DMS79 treated with DMSO at 0.1 percent for 48 hours (cell line): ENCODE measurements around the gene NTM.

Experiments
- DNase-seq: peaks from one replicate; lab custom pipeline; 2025; lab: John Stamatoyannopoulos, UW

The NTM gene

DNA sequence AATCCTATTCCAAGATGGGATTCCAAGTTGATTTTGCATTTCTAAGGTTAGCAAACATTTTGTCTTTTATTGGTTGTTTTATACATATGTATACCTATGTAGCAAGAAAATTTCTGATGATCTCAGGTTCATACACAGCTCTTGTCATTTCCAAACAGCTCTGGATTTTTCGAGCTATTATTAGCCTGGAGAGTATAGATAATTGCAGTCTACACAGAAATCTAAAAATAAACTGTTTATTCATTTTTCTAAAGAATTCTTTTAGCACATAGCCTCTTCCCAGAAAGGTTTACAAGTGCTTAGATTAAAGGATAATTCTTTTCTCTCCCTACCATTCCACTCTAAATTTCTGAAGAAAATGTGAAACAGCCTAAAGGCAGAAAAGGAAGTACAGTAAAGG lies 705.0 kb downstream of the NTM start:
- DNase-seq: no peak

DNA sequence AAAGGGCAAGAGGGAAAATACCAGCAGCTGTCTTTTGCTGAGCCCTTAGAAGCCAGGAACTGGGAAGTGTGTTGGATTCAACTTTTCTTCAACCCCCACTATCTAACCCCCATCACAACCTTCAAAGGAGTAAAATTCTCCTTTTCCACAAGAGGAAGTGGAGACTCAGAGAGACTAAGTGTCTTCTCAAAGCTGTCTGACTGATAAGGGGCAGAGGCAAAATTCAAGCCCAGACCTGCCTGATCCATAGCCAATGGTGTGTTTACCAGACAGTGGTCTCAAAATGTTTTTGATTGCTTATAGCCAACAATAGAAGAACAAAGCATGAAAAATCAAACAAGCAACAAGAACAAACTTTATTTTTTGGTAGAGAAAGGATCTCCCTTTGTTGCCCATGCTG lies 707.0 kb downstream of the NTM start:
- DNase-seq: no peak

DNA sequence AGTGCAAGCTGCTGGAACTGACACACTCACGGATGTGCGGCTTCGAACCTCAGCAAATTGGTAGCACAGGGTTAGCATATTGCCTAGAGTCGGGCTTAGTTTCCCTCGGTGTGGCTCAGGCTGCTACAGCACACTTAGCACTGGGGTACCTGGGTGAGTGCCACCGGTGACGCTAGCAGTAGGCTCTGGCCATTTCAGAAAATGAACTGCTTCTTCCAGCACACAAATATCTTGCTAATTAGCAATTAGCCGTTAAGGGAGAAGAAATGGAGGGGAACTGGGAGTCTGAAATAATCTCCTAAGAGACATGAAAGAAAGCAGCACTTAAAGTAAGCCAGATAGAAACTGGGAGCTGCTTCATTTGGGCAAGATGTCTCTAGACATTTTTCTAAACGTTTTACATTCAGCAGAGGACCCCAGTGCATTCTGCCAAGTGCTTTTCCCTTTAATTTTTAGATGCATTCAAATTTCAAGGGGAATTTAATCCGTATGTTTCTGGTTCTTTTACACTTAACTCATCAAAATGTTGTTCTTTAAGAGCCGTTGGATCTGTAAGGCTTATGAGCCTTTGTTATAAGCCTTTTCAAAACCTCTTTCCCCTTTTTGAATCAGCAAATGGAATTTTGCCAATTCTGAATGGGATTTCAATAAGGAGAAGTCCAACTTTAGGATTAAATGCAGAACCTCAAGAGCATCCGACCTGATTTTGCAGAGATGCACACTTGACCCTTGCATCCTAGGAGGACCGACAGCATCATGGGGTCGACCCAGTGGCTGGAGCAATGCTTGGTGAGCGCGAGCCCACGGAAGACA lies 708.1 kb downstream of the NTM start:
- DNase-seq: no peak

DNA sequence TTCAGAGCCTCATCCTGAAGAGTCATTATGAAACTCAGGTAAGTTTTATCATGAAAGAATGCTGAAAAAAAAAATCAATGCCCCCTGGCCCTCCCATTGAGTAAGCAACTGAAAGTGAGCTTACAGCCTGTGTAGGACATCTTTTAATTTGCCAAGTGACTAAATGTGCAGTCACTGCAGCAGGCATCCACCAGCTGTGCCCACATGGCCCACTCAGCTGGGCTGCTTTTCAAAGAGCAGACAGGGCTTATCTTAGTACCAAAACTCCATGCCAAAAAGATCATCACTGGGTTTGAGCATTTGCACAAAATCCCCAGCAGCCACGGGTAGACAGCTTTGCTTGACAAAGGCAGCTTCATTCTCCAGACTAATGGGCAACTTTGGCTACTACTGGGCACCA lies 709.7 kb downstream of the NTM start:
- DNase-seq: no peak

DNA sequence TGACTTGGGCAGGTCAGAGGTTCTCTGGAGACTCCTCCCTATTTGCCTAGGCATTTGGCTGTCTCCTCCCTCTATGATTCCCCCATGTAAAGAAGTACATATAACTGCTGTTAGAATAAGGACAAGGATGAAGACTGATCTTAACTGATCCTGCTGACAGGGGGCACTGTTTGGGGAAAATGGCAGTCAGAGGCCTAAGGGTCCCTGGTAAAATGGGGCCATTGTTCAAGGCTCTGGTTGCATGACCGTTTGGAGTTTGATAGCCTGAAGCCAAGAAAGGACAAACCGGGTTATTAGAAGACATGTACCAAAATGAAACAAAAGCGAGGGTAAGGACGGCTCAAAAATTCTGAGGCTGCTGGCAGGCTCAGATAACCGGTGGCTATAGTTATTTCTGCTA lies 712.2 kb downstream of the NTM start:
- DNase-seq: no peak

DNA sequence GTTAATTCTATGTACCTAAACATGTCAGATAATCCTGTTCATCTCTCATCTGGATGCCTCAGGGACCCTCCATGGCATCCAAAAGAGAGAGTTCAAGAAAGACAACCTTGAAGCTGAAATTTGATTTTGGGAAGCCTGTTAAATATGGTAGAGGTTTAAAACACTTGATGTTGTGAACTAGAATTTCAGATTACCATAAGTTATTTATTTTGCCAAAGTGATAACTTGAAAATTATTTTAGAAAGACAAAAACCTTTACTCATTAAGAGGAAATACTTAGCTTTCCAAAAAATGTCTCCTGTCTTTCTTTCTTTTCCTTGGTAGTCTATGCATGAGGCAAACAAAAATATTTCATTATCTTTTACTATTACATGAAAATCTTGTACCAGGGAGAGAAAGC lies 714.0 kb downstream of the NTM start:
- no peak for DNase-seq

DNA sequence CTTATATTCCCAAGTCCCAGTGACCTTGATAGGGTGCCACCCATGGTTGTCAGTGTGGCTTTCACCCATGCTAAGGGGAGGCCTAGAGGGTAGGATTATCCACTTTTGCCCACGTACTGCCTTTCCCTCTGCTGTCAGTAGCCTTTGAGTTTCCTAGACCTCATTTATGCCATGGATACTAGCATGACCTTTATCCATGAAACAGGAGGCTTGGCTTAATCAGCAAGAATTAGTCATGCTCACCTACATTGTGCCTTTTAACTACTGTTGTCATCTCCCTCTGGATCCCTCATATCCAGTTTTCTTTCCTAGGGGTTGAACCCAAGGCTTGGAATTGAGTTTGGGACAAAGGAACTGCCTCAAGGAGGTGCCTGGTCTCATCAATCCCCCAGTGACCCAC lies 716.7 kb downstream of the NTM start:
- no peak for DNase-seq

DNA sequence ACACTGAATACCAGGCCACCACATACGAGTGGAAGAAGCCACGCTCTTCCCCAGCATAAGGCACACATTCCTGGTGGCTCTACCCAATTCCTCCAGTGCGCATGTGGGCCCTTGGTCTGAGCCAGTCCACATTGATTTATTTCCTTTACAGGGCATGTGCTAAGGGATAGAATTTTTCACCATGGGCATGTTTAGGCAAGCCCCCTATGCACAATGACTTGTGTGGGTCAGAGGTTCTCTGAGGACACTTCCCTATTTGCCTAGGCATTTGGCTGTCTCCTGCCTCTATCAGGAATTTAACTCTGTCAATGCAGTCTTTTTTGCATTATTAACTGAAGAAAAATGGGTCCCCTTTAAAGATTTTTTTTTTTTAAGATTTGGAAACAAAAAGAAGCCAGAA lies 718.1 kb downstream of the NTM start:
- no peak for DNase-seq

DNA sequence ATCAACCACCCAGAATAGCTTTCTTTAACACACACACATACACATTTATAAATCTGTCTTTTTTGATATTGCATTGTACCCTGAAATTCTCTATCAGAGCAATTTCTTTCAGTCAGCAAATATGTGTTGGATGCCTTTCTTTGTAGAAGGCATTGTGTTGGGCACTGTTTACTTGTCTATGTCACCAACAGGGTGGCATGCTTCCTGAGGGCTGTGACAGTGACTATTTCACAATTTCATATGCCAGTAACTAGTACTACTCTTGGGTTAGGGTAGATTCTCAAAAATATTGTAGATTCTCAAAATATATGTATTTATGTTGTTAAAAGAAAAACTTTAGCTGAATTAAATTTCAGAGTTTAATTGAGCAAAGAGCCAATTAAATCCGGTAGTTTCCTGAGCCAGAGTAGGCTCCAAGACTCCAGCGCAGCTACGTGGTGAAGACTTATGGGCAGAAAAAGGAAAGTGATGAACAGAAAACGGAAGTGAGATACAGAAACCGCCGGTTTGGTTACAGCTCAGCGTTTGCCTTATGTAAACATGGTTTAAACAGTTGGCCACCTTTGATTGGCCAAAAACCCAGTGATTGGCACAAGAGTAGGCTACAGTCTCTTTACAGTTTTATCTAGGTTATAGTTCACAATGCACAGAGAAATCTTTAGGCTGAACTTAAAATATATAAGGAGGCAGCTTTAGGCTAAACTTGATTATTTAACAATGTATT lies 723.3 kb downstream of the NTM start:
- no peak for DNase-seq

DNA sequence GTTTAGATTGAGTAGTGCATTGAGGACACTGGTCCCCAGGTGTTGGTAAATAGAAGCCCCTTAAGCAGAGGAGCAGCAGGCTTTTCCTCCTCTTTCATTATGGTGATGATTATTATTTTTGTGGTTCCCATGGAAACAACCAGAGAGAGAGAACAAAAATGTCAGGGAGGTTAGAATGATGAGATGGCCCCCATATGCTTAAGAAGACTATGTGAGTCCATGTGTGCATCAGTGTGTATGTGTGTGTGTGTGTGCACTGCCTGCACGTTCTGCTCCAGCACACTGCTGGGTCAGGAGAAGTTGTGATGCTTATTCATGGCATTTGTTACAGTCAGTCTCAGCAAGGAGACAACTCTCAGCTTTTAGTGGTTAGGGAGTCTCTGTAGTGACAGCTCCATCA lies 724.2 kb downstream of the NTM start:
- DNase-seq: no peak

DNA sequence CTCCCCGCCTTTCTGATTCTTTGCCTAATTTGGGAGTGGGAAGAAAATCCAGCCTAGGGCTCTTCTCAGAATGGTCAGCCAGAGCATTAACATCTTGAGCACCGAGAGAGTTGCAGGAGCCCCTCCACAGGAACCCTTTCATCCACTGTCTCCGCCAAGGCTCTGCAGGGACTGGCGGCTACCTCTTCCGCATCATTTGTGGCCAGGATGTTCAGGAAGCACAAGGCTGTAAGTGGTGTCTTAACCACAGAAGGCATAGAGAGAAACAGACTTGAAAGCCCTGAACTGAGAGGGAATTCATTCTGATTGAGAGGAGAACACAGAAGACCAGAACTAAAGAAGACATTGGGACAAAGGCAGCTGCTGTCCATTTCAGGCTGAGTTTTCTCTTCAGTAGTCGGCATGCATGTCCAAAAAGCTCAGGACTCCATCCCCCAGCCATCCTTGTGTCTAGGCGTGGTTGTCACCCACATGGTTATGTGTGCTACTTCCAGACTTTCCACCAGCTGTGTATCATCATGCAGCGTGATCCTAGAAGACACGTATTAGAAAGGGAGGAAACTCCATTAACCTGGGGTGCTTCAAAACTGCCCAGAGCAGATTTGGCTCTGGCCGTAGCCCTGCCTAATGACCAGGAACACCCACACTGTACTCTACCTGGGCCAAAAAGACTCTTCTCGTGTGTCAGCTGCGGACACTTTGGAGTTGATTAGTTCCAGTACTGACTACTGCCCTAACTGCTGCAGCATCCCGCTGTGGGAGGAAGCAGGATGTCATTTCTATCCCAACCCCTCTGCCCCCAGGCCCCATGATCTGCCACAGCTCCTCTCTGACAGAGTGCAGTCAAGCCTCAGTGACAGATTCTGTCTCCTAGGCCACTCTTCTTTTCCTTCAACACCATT lies 725.1 kb downstream of the NTM start:
- DNase-seq: no peak

DNA sequence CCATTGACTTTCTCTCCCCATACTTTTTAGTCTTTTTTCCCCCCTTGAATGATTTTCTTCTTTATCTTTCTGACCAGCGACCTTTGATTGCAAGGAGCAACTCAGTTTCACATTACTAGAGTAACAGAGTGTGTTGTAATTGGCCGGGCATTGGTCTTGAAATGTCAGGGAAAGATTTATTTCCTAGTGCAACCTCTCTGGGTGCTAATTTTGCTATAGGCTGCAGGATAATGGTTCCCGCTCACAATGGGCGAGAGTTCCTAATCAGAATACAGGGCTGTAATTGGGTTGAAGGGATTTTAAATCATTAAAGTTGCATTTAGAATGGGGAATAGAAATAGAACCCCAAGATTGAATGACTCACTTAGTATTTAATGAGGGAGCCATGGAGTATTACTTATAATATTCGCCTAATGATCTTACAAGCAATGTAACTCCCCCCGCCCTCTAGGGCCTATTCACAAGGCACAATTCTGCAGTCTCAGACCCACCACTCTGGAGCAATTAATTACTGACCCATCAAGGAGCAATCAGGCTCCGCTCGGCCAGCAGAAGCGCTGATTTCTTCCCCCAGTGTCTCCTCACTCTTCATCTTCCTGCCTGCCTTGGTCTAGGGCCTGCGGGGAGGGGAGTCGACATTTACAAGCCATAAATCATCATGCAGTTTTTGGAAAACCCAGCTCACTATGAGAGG lies 725.9 kb downstream of the NTM start:
- no peak for DNase-seq

DNA sequence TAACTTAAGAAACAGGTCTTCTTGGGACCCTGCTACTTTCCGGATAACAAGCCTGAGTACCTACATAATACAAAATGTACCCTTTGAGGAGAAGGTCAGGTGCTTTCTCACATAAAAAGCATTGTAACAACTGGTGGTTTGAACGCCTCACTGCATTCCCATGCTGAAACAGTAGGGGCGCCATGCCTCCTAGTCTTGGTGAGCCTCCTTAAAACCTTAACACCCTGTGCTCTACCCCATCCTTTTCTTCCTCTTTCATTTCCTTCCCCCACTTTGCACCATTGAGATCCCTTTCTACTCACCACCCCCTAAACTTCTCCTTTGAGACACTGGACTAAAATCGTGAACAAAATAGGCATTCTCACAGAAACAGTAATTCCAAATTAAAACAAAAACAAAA lies 729.3 kb downstream of the NTM start:
- DNase-seq: no peak

DNA sequence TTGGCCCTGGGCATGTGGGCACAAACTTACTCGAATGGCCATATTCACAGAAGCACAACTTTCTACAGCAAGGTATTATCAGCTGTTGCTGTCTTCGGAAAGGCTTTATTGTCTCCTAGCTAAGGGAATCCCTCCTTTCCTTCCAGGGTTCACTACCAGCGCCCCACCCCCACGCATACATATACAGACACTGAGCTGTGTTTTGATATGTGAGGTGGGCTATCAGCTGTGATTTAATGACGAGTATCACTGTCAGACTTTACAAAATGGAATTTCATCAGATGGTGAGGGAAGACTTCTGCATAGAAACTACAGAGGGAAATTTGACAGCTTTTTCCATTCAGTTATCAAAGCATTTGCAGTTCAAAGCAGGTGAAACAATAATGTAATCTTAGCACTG lies 730.2 kb downstream of the NTM start:
- no peak for DNase-seq

DNA sequence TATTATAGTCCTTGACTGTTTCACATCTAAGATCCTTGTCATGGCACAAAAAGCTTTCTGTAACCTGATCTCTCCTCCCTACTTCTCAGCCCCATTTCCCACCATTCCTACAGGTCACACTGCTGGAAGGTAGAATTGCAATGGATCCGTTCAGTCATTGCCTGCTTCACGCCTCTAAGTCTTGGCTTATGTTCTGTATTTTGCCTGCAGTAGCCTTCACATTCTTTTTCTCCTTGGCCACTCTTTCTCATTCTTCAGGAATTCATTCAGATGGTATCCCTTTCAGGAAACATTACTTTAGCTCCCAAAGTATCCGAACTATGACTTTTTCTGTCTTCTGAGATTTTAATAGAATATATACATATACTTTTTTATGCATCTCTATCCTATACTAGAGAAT lies 731.5 kb downstream of the NTM start:
- no peak for DNase-seq

DNA sequence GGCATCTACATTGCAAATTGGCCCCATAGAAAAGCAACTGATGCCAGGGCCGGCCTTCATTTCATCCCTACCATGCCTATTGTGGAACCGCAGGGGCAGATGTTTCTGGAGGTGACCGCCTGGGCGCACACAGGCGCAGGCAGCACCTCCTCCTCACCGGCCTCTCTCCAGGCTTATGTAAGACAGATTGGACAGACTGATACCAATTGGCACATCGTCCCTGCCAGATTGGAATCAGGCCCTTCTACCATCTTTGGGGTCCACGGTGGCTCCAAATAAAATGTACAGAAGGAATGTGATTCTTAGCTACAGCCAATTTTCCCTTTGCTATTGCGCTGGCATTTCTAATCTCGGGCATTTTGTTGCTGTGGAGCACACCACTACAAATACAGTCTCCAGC lies 732.6 kb downstream of the NTM start:
- DNase-seq: no peak

DNA sequence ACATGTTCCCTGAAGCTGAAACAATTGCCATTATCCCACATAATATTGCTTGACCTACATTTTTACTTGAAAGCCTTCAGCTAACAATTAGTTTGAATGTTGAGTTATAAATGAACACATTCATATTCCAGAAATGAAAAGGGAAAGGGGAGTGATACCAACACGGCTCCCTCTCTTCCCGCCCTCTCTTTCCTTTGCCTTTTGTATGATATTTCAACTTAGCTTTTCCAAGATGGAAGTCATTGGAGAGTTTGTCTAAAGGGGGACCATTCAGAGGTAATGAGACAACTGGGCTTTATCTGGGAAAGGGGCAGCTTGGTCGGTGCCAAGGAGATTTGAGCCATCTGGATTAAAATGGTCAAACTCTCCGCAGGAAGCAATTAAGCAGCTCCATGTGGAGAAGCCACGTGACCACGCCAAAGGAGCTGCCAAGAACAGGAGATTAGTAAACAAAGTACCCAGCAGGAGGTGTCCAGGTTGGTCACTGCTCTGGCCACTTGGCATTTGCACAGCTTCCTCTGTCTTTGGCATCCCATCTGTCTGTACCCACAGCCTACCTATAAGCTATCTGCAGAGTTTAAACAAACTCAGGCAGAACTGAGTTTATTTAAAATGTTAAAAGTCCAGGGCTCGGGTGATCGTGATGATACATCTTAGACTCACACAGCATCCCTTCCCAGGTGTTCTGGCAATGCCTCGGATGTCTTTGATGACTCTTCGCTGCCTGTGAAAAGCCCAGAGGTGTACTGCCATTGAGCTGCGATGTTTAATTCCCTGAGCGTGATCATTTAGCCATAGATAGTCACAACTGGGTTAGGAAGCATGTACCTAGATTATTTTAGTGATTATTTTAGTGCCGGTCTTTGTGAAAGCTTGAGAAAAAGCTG lies 735.9 kb downstream of the NTM start:
- no peak for DNase-seq

DNA sequence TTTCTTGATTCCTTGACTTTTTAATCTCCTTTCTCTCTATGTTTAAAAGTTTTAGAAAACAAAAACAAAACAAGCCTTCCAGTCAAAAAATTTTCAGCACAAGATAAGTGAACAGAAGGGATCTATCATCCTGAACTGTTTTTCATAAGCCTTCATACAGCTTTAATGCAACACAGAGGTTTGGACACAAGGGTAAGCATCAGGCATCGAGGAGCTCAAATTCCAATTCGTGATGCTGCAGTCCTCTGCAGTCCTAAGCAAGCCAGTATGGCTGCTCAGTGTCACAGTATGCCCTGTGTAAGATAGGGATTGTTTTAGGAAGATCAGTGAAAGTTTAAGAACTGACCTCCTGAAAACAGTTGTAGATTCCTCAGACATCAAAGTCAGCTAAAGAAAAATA lies 740.9 kb downstream of the NTM start:
- no peak for DNase-seq

DNA sequence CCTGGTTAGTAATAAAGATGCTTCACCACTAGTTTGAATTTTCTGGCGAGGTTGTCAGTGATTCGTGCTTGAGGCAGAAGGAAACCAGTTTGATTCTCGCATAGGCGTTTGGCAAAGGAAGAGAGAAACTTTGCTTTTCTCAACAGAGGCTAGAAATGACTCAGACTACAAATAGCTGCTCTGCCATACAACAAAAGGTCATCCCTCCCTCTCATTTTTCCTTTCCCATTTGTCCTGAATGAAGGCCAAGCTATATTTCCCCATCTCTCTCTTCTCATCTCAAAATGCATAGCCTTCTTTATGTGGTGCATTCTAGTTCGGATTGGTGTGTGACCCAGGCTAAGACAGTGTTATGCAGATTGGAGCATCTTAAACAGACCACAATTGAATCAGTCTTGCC lies 741.4 kb downstream of the NTM start:
- no peak for DNase-seq

DNA sequence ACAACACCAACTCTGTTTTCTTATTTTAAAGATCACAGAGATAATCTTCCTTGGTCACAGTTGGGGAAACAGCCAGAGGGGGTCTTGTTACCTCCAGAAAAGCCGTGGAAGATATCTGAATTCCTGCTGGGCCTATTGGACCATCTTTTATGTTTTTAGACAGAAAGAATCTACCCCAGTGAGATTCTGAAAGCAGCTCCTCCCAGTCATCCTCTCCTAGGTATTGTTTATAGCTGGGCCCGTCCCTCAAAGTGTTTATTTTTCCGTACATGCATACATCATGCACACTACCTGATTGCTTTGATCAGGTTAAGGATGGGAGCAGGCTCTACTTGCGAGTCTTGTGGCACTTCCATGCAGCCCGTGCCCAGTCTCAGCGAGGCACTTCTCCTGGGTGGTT lies 742.4 kb downstream of the NTM start:
- DNase-seq: no peak

DNA sequence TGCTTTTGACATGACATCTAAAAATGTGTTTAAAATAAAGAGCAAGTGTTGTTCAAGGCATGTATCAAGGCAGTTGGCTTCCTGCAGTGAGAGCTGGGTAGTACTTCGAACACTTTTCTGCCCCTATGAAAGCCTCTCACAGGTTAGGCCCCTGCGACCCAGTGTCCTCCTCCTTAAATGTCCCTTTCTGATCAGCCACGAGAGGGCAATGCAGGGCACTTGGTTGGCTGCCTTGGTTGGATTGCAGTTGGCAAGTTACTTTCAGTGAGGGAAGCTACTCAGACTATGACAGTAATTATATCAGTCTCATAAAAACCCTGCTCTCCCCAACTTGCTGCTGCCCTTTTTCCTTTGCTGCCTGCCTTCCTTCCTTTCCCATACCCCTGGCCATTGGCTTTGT lies 743.8 kb downstream of the NTM start:
- peak; percentile 35 for DNase-seq
